Small intestine (tissue), 7 donors: ENCODE data around the gene PCDH15. TPM values are rescaled to one million over a fixed set of nuclear protein-coding genes. Genes with fewer than 3 reads are reported as not detected.

Experiments
- DNase-seq, 2 donors: peaks; one replicate each; pipeline versions ENCODE4 v3.0.0 to v3.0.0-alpha.2; 2013
- FAIRE-seq: peaks from 2 replicates; lab custom pipeline; 2012; peaks lifted over from hg19 to GRCh38; lab: Jason Lieb, UNC
- H3K27ac ChIP-seq, 3 donors: one replicate each; pipeline ENCODE4 v1.5.1; 2013; ENCODE audit warnings: low read length in 2 of 3, mild to moderate bottlenecking in 2 of 3, control low read depth in 1 of 3, inconsistent platforms in 1 of 3, low read depth in 1 of 3, moderate library complexity in 1 of 3
- H3K27me3 ChIP-seq, 3 donors: one replicate each; pipeline ENCODE4 v1.6.1; 2013; ENCODE audit warnings: low read length in 3 of 3, inconsistent platforms in 1 of 3; ENCODE audit not compliant: control insufficient read depth in 3 of 3, insufficient read depth in 3 of 3
- H3K36me3 ChIP-seq, 3 donors: one replicate each; pipeline ENCODE4 v1.6.1; 2013; ENCODE audit warnings: low read length in 3 of 3, inconsistent platforms in 1 of 3, low read depth in 1 of 3, mild to moderate bottlenecking in 1 of 3, moderate library complexity in 1 of 3; ENCODE audit not compliant: control insufficient read depth in 3 of 3, insufficient read depth in 2 of 3
- H3K4me1 ChIP-seq, 3 donors: one replicate each; pipeline ENCODE4 v1.6.1; 2013; ENCODE audit warnings: low read length in 2 of 3, inconsistent platforms in 1 of 3, low read depth in 1 of 3, mild to moderate bottlenecking in 1 of 3, moderate library complexity in 1 of 3; ENCODE audit not compliant: control insufficient read depth in 3 of 3, insufficient read depth in 2 of 3
- H3K4me3 ChIP-seq, 3 donors: one replicate each; pipeline ENCODE4 v1.5.1; 2013; ENCODE audit warnings: low read length in 3 of 3, control low read depth in 1 of 3, inconsistent platforms in 1 of 3, low read depth in 1 of 3, mild to moderate bottlenecking in 1 of 3, moderate library complexity in 1 of 3
- H3K9me3 ChIP-seq, 2 donors: one replicate each; pipeline ENCODE4 v1.6.1; 2013; ENCODE audit warnings: low read depth in 1 of 2, low read length in 1 of 2; ENCODE audit not compliant: control insufficient read depth in 2 of 2, insufficient read depth in 1 of 2
- WGBS, 3 donors: extraction: QIAGEN DNeasy Blood & Tissue Kit; methylation state at CpG; one replicate each; pipeline ENCODE4 v1.1.7; 2013; 5-methylcytosine and 5-hydroxymethylcytosine counted together
- polyA plus RNA-seq, 4 donors: library from polyadenylated mRNA; stranded (reverse) in 3 of 4; unstranded in 1 of 4; fragments of 200-250 nt in 3 of 4; fragments of 120-200 nt in 1 of 4; gene quantifications; one replicate each; pipeline versions ENCODE4 v1.2.1 to v1.2.3, GENCODE V29; 2013
- donor health status: healthy with polysubstance abuse.
- donor health status: control.
- donor health status: control.
- donor health status: Bipolar disorder and iron deficiency.
- donor health status: healthy.

The PCDH15 gene
- polyA plus RNA-seq, 4 donors, result 0.12 to 0.21 TPM; not detected in 2

- no peaks in the 10 kb centered on the region for H3K27me3 ChIP-seq
- no peak overlapping the region for H3K4me3 ChIP-seq
- no peaks in the 10 kb centered on the region for H3K9me3 ChIP-seq
- 18 to 36% (median 33%) methylated on average over 1 of the region's 1 CpG for WGBS, 3 donors
- no peak for DNase-seq
- H3K36me3 ChIP-seq, result no peaks in the 10 kb centered on the region
- H3K4me1 ChIP-seq, result no peaks in the 10 kb centered on the region
- no peak for FAIRE-seq
- H3K27ac ChIP-seq, result no peak overlapping the region
Measured at GRCh38 chr10:53843736-53844362, 957.2 kb downstream of the PCDH15 start.

- 66 to 70% (median 69%) methylated on average over 9 of the region's 9 CpGs for WGBS, 3 donors
- Histone ChIP-seq H3K9me3 (no peaks in the 10 kb centered on the region), H3K4me1 (no peaks in the 10 kb centered on the region), H3K4me3 (no peak overlapping the region), H3K27ac (no peak overlapping the region), H3K27me3 (no peaks in the 10 kb centered on the region), H3K36me3 (no peaks in the 10 kb centered on the region)
- FAIRE-seq, result no peak
- no peak for DNase-seq
Measured at GRCh38 chr10:53841483-53842145, 959.4 kb downstream of the PCDH15 start.

GRCh38 chr10:53840653-53841052 is 960.4 kb downstream of the PCDH15 start:
- Histone ChIP-seq H3K9me3 (no peaks in the 10 kb centered on the region), H3K27ac (no peak overlapping the region), H3K27me3 (no peaks in the 10 kb centered on the region), H3K4me3 (no peak overlapping the region), H3K4me1 (no peaks in the 10 kb centered on the region), H3K36me3 (no peaks in the 10 kb centered on the region)
- DNase-seq (no peak), FAIRE-seq (no peak)
- WGBS, 3 donors, result 49 to 66% (median 61%) methylated on average over 4 of the region's 4 CpGs

GRCh38 chr10:53839440-53840039 is 961.5 kb downstream of the PCDH15 start:
- DNase-seq, result peak; percentile 17 to 35

GRCh38 chr10:53836638-53837037 is 964.4 kb downstream of the PCDH15 start:
- no peaks in the 10 kb centered on the region for H3K9me3 ChIP-seq
- no peak overlapping the region for H3K27ac ChIP-seq
- H3K27me3 ChIP-seq, result no peaks in the 10 kb centered on the region
- H3K4me3 ChIP-seq, result no peak overlapping the region
- FAIRE-seq (no peak), DNase-seq (no peak)
- no peaks in the 10 kb centered on the region for H3K36me3 ChIP-seq
- H3K4me1 ChIP-seq, result no peaks in the 10 kb centered on the region
- 67 to 91% (median 71%) methylated on average over 1 of the region's 1 CpG for WGBS, 3 donors

More at GRCh38 chr10:53839440-53840039, 961.5 kb downstream of the PCDH15 start:
- FAIRE-seq, result peak; percentile 91
- Histone ChIP-seq H3K9me3 (no peaks in the 10 kb centered on the region), H3K27ac (no peak overlapping the region), H3K27me3 (no peaks in the 10 kb centered on the region), H3K4me3 (no peak overlapping the region), H3K36me3 (no peaks in the 10 kb centered on the region), H3K4me1 (no peaks in the 10 kb centered on the region)
- 7 to 18% (median 9%) methylated on average over 2 of the region's 2 CpGs for WGBS, 3 donors

GRCh38 chr10:53833908-53834307 is 967.1 kb downstream of the PCDH15 start:
- 56 to 70% (median 63%) methylated on average over 2 of the region's 2 CpGs for WGBS, 3 donors
- FAIRE-seq (no peak), DNase-seq (no peak)
- H3K4me3 ChIP-seq, result no peak overlapping the region
- H3K36me3 ChIP-seq, result no peaks in the 10 kb centered on the region
- H3K27ac ChIP-seq, result no peak overlapping the region
- no peaks in the 10 kb centered on the region for H3K27me3 ChIP-seq
- no peaks in the 10 kb centered on the region for H3K4me1 ChIP-seq
- no peaks in the 10 kb centered on the region for H3K9me3 ChIP-seq

- no peaks in the 10 kb centered on the region for H3K4me1 ChIP-seq
- H3K27me3 ChIP-seq, result no peaks in the 10 kb centered on the region
- H3K4me3 ChIP-seq, result no peak overlapping the region
- WGBS, 3 donors, result 94 to 96% (median 95%) methylated on average over 15 of the region's 15 CpGs
- H3K9me3 ChIP-seq, result no peaks in the 10 kb centered on the region
- DNase-seq (no peak), FAIRE-seq (no peak)
- H3K36me3 ChIP-seq, result no peaks in the 10 kb centered on the region
- no peak overlapping the region for H3K27ac ChIP-seq
Measured at GRCh38 chr10:53827261-53827660, 973.8 kb downstream of the PCDH15 start.

- Histone ChIP-seq H3K27me3 (no peaks in the 10 kb centered on the region), H3K4me3 (no peak overlapping the region), H3K9me3 (no peaks in the 10 kb centered on the region), H3K27ac (no peak overlapping the region), H3K36me3 (no peaks in the 10 kb centered on the region), H3K4me1 (no peaks in the 10 kb centered on the region)
- FAIRE-seq, result no peak
- WGBS, 3 donors, result 61 to 75% (median 66%) methylated on average over 8 of the region's 8 CpGs
- DNase-seq, result peak in 1 of 2 donors; percentile 28
Measured at GRCh38 chr10:53808677-53809372, 992.2 kb downstream of the PCDH15 start.
